NB4 (cell line): ENCODE results near the gene PACSIN3.

Source experiments
- DNase-seq: peaks from one replicate; pipeline ENCODE4 v3.0.0; 2010; ENCODE audit warnings: low read depth
- H3K4me3 ChIP-seq: one replicate; pipeline ENCODE4 v1.5.1; 2011; ENCODE audit warnings: mild to moderate bottlenecking, low read depth, low read length, moderate library complexity
- CTCF ChIP-seq: IDR thresholded peaks from one replicate; pipeline ENCODE4 v1.5.1; 2012; ENCODE audit warnings: low read depth, low read length
- MAX ChIP-seq: IDR thresholded peaks from 2 replicates; pipeline ENCODE4 v1.6.1; 2011; ENCODE audit warnings: low read depth, low read length
- MYC ChIP-seq: IDR thresholded peaks from 2 replicates; pipeline ENCODE4 v1.6.1; 2011; ENCODE audit warnings: low read depth, low read length
- POLR2A ChIP-seq: IDR thresholded peaks from 2 replicates; pipeline ENCODE4 v1.6.1; 2011; ENCODE audit warnings: mild to moderate bottlenecking; ENCODE audit not compliant: insufficient read length; ENCODE audit errors: extremely low read depth

The PACSIN3 gene

GRCh38 chr11:47157805-47158204, 28.4 kb downstream of the PACSIN3 start:
- H3K4me3 ChIP-seq = no peak overlapping the region
- TF ChIP-seq MYC = no peak
- no peak for TF ChIP-seq CTCF
- TF ChIP-seq POLR2A = no peak
- no peak for TF ChIP-seq MAX
- no peak for DNase-seq

GRCh38 chr11:47156951-47157350, 29.3 kb downstream of the PACSIN3 start:
- no peak for TF ChIP-seq POLR2A
- TF ChIP-seq MYC = no peak
- H3K4me3 ChIP-seq = no peak overlapping the region
- no peak for DNase-seq

GRCh38 chr11:47156333-47156732, 29.9 kb downstream of the PACSIN3 start:
- DNase-seq = no peak
- TF ChIP-seq MYC = no peak
- no peak for TF ChIP-seq CTCF
- TF ChIP-seq MAX = no peak
- TF ChIP-seq POLR2A = no peak
- H3K4me3 ChIP-seq = no peak overlapping the region

GRCh38 chr11:47155879-47156278, 30.4 kb downstream of the PACSIN3 start:
- TF ChIP-seq CTCF = no peak
- H3K4me3 ChIP-seq = no peak overlapping the region
- DNase-seq = no peak

- TF ChIP-seq CTCF (no peak), MYC (no peak), MAX (no peak), POLR2A (no peak)
These were observed 31.3 kb downstream of the PACSIN3 start for GRCh38 chr11:47154616-47155570.

GRCh38 chr11:47152953-47153950, 33.0 kb downstream of the PACSIN3 start:
- TF ChIP-seq CTCF = peak; percentile 95
- no peak for TF ChIP-seq MAX
- no peak overlapping the region for H3K4me3 ChIP-seq
- peak; percentile 72 for DNase-seq

More at GRCh38 chr11:47154616-47155570, 31.3 kb downstream of the PACSIN3 start:
- H3K4me3 ChIP-seq = no peak overlapping the region
- DNase-seq = no peak
